Middle frontal gyrus (tissue), 1 donor: Measurements from ENCODE around the gene SSR2.
A peak's percentile ranks its signal among the peaks of the same experiment; 100 is the strongest.

ENCODE experiments used
- DNase-seq: peaks from one replicate; pipeline ENCODE4 v3.0.0-alpha.2; 2015; ENCODE audit warnings: low spot score; ENCODE audit errors: extremely low spot score

SSR2 gene

DNA sequence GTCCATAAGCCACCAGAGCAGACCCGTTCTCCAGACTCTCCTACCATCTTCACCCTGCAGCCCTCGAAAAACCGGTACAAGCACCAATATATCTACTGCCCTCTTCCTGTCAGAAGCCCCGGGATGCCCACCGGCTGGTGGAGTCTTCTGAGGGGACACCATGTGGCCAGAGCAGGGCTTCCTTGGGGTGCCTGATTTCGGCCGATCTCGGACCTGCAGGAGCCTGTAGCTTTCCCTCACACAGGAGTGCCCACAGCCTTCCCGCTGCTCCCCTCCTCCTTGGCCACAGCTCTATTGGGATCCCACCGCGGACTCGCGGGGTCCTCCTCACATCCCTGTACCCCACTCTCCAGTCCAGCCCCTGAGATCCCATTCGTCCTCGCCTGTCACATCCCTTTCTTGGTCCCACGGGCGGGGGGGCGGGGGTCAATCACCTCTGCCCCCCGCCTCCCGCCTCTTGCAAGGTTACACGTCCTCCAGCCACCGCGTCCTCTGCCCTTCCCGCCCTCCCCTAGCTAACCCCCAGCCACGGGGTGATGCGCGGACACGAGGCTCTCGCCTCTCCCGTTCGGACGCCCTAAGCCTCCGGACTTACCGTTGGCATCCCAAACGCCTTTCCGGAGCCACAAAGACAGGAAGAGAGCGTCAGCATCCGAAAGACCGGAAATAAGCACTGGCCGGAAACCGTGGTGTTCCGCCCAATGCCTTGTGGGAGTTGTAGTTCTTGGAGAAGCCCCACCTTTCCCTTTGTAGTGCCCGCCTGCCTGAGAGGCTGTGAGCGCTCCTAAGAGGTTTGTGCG, at the start of gene SSR2:
TSS of gene SSR2 (minus strand) at position 659 of the 800 bp plus-strand sequence. CDS start 784 bp downstream, outside the sequence.
- peak; percentile 81 for DNase-seq

DNA sequence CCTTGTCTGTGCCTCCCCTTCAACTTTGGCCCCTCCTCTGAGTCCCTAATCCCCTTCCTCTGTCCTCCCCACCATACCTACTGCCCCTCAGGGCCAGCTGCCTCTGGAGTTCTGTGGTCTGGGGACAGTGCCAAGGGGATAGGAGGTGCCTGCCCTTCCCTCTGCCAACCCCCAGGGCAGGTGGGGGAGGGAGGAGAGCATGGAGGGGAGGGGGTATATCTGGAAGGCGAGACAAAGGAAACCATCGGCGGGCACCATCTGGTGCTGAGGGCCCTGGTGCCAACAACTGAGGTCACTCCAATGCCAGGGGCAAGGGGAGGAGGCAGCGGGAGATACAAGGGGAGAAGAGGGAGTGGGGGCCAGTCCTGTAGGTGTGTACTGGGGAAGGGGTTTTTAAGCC, 49.8 kb upstream of the SSR2 start:
- DNase-seq, result no peak

DNA sequence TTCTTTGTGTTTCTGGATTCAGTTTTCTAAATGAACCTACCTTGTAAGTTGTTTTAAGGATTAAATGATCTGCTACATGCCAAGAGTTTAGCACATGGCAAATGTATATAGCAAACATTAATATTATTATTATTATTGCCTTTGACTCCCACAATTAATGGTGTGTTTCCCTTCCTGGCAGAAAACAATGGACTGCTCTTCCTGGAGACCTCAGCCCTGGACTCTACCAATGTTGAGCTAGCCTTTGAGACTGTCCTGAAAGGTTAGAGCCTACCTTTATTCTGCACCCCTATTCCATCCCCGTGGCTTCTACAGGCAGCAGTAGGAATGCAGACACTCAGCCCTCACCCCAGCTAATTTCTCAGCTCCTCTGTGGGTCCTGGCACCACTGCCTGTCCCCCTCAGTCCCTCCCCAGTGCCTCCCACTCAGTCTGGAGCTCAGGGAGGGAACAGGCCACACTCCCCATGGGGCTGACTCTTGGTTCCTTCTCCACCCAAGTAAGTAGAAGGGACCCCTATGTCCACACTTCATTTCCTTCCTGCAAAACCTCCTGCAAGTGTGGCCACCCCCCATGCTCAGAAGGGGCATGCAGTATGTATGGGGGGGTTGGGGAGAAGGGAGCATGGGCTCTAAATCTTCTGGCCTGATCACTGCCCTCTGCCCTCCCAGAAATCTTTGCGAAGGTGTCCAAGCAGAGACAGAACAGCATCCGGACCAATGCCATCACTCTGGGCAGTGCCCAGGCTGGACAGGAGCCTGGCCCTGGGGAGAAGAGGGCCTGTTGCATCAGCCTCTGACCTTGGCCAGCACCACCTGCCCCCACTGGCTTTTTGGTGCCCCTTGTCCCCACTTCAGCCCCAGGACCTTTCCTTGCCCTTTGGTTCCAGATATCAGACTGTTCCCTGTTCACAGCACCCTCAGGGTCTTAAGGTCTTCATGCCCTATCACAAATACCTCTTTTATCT, 49.0 kb upstream of the SSR2 start:
- DNase-seq, result no peak

DNA sequence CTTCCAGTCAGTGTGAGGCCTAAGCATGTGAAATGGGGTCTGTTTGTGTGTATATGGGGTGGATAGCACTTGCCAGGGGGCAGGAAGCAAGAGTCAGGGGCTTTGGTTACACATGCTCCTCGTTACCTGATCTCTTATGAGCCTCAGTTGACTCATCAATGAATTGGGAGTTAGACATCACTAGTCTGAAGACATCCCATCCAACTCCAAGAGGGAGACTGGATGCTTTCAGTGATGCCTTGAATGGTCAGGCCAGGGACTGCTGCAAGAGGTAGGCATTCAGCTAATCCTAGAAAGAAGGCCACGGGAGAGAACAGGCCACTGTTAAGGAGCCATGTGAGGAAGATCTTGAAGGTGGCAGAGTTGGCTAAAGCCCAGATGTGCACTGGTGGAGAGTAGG, 46.5 kb upstream of the SSR2 start:
- no peak for DNase-seq

DNA sequence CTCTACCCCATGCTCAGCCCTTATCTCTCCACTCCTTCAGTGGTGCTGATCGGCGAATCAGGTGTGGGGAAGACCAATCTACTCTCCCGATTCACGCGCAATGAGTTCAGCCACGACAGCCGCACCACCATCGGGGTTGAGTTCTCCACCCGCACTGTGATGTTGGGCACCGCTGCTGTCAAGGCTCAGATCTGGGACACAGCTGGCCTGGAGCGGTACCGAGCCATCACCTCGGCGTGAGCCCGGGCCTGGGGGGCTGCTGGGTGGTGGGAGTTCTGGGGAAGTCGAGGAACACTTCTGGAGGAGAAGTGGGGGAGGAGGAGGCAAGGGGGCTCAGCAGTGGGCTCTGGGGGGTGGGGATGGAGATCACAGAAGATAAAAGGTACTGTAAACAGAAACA, 45.1 kb upstream of the SSR2 start:
- no peak for DNase-seq

DNA sequence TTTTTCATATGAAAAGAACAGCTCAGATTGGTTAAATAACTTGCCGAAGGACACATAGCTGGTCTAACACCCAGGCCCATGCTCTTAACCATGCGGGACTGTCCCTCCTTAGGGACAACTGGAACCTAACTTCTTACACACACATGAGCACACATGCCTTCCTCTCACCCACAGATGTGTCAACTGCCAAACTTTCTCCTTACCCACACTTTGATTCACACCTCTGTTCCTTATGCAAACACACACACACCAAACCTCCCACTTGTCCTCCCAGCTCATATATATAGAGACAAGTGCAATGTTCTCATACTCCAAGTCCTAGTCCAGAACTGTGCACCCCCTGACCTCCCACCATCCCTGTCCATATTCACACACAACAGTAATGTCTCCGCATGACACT, 44.5 kb upstream of the SSR2 start:
- peak; percentile 27 for DNase-seq

DNA sequence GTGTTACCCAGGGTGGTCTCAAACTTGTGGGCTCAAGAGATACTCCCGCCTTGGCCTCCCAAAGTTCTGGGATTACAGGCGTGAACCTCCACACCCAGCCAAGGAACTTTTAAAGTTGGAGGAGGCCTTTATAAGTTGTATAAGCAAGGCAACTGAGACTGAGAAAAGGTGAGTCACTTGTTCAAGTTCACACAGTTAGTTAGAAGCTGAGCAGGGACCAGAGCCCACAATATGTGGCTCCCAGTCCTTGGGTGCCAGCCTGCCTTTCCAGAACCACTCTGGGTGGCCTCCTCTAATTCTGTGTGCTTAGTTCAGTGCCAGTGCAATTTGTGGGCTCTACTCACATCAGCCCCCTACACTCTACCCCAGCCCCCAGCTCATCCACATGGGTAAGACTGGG, 43.9 kb upstream of the SSR2 start:
- no peak for DNase-seq

DNA sequence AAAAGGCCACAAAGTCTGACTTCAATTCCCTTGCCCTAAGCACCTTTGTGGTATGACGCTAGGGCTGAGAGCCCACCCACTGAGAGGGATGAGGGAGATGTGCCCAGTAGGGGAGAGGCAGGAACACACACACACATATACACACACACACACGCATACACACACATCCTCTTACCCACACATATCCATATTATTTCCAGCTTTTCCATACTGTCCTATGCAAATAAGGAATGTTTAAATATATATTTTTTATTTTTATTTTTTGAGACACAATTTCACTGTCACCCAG, 43.2 kb upstream of the SSR2 start:
- DNase-seq, result no peak

DNA sequence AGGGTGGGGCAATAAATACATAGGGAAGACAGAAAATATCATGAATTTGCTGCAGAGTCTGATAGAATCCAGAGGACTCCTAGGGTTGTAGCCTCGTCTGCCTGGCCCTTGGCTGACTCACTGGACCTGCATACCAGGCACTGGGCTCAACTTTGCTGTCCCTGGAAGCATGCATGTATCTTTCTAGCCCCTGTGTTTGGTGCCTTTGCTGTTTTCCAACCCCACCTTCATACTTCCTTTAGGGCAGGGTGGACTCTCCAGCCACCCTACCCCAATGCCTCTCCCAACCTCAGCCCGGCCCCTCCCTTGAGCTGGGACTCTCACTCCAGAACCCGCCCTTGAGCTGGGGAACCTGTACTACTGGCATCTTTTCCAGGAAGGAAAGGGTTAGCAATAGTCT, 41.4 kb upstream of the SSR2 start:
- no peak for DNase-seq

DNA sequence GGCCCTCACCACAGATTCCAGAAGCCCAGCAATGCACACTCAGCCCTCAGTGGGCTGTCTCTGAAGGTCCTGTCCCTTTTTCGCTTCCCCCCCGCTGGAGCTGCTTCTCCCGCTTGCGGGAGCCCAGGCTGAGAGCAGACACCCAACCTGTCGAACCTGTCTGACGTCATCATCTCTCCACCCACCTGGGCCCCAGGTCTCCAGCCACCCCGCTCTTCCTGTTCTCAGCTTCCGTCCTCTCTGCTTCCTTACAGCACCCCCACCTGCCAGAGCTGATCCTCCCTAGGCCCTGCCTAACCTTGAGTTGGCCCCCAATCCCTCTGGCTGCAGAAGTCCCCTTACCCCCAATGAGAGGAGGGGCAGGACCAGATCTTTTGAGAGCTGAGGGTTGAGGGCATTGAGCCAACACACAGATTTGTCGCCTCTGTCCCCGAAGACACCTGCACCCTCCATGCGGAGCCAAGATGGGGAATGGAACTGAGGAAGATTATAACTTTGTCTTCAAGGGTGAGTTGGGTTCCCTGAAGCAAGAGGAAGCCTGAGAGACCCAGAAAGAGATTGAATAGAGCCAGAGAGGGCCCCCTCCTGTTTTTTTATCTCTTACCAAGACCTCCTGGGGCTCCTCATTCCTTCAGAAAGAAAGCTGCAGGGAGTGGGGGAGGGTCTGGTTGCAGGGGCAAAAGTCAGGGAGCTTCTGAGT, 40.3 kb upstream of the SSR2 start, which contains the start of gene RAB25:
TSS of gene RAB25 (plus strand) at position 224 of the 700 bp plus-strand sequence. CDS start at position 465, 241 bp downstream.
- DNase-seq, result no peak

DNA sequence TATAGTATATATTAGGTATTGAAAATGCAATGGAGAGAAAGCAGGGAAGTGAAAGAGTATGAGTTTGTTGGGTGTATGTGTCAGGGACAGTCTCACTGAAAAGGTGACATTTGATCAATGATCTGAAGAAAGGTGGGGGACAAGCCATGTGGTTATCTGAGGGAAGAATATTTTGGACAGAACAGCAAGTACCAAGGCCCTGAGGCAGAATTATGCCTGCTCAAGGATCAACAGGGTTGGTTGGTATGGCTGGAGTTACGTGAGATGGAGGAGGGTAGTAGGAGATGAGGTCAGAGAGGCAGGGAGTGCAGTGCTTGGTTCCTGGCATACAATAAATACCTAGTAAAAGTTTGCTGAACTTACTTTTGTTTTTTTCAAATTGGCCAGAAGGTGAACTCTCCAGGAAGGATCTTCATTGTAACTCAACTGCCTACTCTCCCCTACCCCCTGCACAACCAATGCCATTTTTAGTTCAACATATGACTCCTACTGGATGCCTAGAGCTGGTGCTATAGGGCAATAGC, 35.6 kb upstream of the SSR2 start:
- DNase-seq, result no peak

DNA sequence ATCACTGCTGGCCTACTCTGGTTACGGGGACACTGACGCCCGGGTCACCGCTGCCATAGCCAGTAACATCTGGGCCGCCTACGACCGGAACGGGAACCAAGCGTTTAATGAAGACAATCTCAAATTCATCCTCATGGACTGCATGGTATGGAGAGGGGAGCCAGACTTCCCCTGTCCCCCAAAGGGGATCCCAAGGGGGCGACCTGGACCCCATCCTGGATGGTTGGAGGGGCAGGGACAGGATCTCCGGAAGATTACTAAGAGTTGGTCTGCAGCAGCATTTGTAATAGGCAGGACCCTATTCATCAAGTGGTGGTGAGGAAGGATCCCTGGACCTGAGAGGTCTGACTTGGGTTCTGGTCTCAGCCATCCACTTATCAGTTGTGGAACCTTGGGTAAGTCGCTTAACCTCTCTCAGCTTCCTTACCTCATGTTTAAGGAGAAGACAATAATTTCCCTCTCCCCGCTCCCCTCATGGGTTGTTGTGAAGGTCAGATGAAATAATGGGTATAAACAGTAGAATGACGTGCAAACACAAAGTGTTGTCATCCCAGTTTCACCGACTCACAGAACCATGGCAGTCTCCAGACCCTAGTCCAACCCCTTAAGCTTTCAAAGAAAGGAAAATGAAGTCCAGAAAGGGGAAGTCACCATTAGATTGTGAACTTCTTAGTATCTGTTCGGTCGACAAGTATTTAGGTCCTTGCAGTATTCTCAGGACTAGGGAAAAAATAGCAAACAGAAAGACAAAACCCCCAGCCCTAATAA, 34.7 kb upstream of the SSR2 start:
- DNase-seq, result no peak

DNA sequence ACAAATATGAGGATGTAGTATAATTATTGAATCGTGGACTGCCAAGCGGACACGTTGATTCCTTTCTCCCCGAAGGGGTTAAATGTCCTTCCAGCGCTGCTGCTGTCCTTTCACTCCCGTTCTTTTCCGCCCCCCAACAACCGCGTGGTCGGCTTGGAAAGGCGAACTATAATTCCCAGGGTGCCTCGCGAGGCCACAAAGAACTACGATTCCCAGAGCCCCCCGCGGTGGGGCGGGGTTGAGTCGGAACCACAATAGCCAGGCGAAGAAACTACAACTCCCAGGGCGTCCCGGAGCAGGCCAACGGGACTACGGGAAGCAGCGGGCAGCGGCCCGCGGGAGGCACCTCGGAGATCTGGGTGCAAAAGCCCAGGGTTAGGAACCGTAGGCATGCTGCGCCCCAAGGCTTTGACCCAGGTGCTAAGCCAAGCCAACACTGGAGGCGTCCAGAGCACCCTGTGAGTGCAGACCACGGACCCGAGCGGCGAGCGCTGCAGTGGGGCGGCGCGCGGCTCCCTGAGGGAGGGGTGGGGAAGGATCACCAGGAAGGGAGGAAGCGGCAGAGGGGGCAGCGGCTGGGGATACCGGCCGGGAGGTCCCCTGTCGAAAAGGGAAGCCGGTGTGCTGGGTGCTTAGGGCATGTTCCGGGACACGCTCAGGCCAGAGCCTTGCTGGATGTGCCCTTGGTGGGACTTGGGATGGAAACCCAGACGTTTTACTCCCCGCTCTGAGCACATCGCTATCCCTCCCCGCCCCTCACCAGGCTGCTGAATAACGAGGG, 33.9 kb upstream of the SSR2 start, which contains the start of gene LAMTOR2:
TSS of gene LAMTOR2 (plus strand) at position 283 of the 781 bp plus-strand sequence. CDS start at position 391, 108 bp downstream.
- DNase-seq, result peak; percentile 98

DNA sequence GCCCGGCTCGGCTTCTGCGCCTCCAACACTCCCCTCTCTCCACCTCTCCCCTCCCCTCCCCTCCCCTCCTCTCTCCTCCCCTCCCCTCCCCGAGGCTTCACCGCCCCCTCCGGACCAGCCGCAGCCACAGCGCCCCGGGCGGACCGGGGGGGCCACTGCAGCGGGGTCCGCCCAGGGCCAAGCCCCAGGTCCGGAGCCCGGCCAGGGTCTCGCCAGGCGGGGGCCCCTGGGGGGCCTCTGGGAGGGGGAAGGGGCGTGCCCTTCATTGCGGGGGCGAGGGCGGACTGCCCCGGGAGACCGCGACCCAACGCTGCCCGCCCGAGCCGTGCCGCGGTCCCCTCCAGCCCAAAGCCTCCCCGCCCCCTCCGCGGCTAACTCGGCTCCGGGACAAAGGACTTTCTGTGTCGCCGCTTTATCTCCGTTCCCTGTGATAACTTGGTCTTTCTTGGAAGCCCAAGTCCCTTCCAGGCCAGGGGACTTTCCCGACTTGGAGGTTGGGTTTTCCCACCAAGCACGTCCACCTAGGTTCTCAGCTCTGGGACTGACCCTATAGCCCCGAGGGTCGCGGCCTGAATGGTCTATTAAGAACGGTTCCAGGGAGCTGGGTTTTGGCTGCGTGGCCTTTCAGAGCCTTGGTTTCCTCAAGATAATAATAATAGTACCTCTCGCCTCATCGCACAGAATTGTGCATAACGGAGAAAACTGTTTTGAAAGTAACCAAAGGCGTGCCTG, 33.2 kb upstream of the SSR2 start, which contains the start of gene UBQLN4:
TSS of gene UBQLN4 (minus strand) at position 31 of the 732 bp plus-strand sequence. CDS start 97 bp downstream, outside the sequence.
- DNase-seq, result peak; percentile 69

DNA sequence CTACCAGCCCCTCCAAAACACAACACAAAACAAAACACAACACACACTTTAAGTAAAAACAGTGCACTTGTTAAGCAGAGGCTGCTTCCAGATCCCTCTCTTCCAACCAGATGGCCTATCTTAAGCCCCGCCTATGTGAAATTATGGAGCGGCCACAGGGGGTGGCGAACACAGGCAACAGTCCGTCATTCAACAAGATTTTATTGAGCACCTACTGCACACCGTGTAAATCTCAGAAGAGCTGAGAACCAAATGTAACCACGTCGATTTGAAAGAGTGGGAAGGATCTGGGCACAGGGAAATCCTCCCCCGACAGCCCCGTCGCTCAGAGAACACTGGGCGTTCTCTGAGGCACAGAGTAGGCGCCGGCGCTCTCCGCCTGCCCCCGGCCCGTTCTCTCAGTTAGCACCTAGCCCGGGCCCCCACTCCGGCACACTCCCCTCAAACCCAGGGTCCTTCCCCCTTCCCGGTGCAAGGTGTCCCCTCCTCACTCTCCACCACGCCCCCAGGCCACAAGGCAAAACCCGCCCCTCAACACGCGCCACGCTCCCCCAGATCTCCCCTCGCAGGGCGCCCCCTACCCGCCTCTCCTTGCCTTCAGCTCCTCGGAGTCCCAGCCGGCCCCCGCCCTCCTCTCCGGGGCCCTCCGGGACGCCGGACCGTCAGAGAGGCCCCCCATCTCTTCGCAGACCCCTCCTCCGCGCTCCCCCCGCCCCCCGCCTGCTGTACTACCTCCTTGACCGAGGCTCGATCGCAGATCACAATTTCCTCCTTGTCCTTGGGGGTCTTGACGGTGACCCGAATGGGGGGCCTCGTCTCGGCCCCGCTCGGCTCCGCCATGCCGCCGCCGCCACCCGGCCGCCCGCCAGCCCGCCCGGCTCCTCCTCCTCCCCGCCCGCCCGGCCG, 32.4 kb upstream of the SSR2 start:
- peak; percentile 4 for DNase-seq

DNA sequence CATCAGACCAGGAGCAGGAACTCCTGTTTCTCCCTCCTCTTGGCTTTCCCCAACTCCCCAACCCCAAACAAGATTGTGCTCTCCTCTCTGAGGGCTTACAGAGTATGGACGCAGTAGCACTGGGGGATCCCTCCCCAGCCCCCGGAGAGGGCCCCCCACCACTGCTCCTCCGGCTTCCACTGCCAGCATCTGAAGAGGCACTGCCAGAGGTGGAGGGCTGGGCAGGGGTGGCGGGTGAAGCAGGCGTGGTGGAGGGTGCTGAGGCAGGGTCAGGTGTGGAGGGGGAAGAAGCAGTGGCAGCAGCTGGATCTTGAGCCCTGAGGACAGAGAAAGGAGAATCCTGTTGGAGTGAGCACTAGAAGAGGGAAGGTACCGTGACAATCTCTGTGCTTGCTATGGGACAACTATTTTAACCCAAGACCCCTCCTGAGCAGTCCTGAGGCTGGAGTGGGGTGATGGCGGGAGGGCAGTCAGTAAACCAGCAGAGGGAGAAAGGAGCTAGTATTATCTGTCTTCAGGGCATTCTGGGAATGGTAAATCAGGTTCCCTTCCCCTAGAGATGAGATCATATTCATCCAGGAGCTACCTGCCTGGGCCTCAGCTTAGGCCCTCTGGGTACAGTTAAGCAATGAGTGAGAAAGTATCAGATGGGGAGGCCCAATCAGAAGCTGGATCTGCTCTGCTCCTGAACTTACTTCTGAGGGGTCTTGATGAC, 30.4 kb upstream of the SSR2 start:
- no peak for DNase-seq

DNA sequence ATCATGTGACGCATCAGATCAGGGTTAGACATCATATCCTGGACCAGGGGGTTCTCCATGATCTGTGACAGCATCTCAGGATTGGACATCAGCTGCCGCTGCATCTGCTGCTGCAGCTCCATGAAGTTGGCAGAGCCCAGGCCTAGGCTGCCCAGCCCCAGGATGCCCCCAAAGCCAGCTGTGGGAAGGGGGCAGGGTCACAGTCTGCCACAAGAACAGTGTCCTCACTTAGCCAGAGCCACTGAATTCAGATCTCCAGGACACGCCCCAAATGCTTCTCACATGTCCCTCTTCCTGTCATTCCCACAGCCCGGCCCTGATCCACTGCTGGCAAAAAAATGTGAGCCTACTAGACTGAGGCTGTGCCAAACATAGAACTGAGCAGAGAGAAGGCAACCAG, 29.6 kb upstream of the SSR2 start:
- peak; percentile 28 for DNase-seq
